Esophagus muscularis mucosa (tissue), 4 donors: ENCODE measurements around the gene BRSK2. TPM values are rescaled to one million over a fixed set of nuclear protein-coding genes. Genes with fewer than 3 reads are reported as not detected.

Experiments
- DNase-seq: peaks from one replicate; pipeline ENCODE4 v3.0.0-alpha.2; 2017; ENCODE audit errors: extremely low spot score
- H3K27ac ChIP-seq, 4 donors: fragments of 200-600 bp; sonication (generic); replicated peaks in 1 of 4; 1 replicate in 3 of 4; 2 replicates in 1 of 4; pipeline ENCODE4 v1.5.1; 2016 to 2019; ENCODE audit warnings: mild to moderate bottlenecking in 1 of 4
- H3K27me3 ChIP-seq, 4 donors: fragments of 200-600 bp; sonication (generic); one replicate each; pipeline versions ENCODE4 v1.5.1 to v1.6.0; 2016 to 2019
- H3K36me3 ChIP-seq, 4 donors: fragments of 200-600 bp; sonication (generic); one replicate each; pipeline ENCODE4 v1.5.1; 2016 to 2019
- H3K4me1 ChIP-seq, 4 donors: fragments of 200-600 bp; sonication (generic); one replicate each; pipeline ENCODE4 v1.5.1; 2016 to 2019
- H3K4me3 ChIP-seq, 4 donors: fragments of 200-600 bp; sonication (generic); 1 replicate in 2 of 4; 2 replicates in 2 of 4; pipeline ENCODE4 v1.5.1; 2016 to 2019; ENCODE audit warnings: mild to moderate bottlenecking in 4 of 4, moderate library complexity in 1 of 4
- H3K9me3 ChIP-seq, 4 donors: fragments of 200-600 bp; sonication (generic); 1 replicate in 3 of 4; 2 replicates in 1 of 4; pipeline ENCODE4 v1.5.1; 2016 to 2019
- EP300 ChIP-seq: sonication (generic); formaldehyde crosslinking; IDR thresholded peaks from one replicate; pipeline ENCODE4 v1.6.1; 2017; ENCODE audit warnings: antibody characterized with exemption
- POLR2A ChIP-seq: fragments of 450-650 bp; IDR thresholded peaks from one replicate; pipeline ENCODE4 v1.6.1; 2017; ENCODE audit warnings: antibody characterized with exemption, moderate library complexity, mild to moderate bottlenecking, low read depth
- POLR2AphosphoS5 ChIP-seq, 2 donors: sonication (generic); formaldehyde crosslinking; IDR thresholded peaks; one replicate each; pipeline ENCODE4 v1.6.1; 2017; ENCODE audit warnings: antibody characterized with exemption in 2 of 2
- WGBS: methylation state at CpG from one replicate; pipeline ENCODE4 v1.1.5; 2018; 5-methylcytosine and 5-hydroxymethylcytosine counted together
- intact Hi-C: fragments of 100-400 bp; cut with DNase I; formaldehyde crosslinking; loops from one replicate; pipeline ENCODE4 v1.15.1; 2023
- total RNA-seq, 4 donors: library from RNA; depleted of rRNA; stranded (reverse); fragments of >200 nt; gene quantifications; one replicate each; pipeline versions ENCODE4 v1.1.0 to v1.2.1, GENCODE V29; 2016
- TF ChIP-seq, protein P1 (sequence below), 3 experiments: fragments of 200-600 bp in 2 of 3; fragments of 450-650 bp in 1 of 3; sonication (generic) in 2 of 3; IDR thresholded peaks; one replicate each; pipeline ENCODE4 v1.5.1; 2017 to 2019; ENCODE audit warnings: antibody characterized with exemption in 3 of 3, mild to moderate bottlenecking in 2 of 3, moderate library complexity in 1 of 3

The BRSK2 gene
- total RNA-seq, 4 donors from 2014 or later = 1.0 to 3.3 (median 2.8) TPM

- TF ChIP-seq, protein P1, sequence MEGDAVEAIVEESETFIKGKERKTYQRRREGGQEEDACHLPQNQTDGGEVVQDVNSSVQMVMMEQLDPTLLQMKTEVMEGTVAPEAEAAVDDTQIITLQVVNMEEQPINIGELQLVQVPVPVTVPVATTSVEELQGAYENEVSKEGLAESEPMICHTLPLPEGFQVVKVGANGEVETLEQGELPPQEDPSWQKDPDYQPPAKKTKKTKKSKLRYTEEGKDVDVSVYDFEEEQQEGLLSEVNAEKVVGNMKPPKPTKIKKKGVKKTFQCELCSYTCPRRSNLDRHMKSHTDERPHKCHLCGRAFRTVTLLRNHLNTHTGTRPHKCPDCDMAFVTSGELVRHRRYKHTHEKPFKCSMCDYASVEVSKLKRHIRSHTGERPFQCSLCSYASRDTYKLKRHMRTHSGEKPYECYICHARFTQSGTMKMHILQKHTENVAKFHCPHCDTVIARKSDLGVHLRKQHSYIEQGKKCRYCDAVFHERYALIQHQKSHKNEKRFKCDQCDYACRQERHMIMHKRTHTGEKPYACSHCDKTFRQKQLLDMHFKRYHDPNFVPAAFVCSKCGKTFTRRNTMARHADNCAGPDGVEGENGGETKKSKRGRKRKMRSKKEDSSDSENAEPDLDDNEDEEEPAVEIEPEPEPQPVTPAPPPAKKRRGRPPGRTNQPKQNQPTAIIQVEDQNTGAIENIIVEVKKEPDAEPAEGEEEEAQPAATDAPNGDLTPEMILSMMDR (IDR thresholded peaks at IDR 0.05) = no peak
- TF ChIP-seq POLR2A (no peak), EP300 (no peak), POLR2AphosphoS5 (IDR thresholded peaks at IDR 0.05) (no peak)
- Histone ChIP-seq H3K9me3 (no peaks in the 10 kb centered on the region), H3K36me3 (no peaks in the 10 kb centered on the region), H3K4me3 (no peak overlapping the region), H3K4me1 (peaks cover 0 to 7% (median 0%) of the 10 kb centered on the region in 4 donors), H3K27ac (no peak overlapping the region), H3K27me3 (peaks cover 0 to 83% (median 0%) of the 10 kb centered on the region in 4 donors)
- intact Hi-C loops = no loop called here
- no peak for DNase-seq
- WGBS = 83% methylated on average over 13 of the region's 25 CpGs
Measured at GRCh38 chr11:1404461-1405185, 14.9 kb downstream of the BRSK2 start.

DNA sequence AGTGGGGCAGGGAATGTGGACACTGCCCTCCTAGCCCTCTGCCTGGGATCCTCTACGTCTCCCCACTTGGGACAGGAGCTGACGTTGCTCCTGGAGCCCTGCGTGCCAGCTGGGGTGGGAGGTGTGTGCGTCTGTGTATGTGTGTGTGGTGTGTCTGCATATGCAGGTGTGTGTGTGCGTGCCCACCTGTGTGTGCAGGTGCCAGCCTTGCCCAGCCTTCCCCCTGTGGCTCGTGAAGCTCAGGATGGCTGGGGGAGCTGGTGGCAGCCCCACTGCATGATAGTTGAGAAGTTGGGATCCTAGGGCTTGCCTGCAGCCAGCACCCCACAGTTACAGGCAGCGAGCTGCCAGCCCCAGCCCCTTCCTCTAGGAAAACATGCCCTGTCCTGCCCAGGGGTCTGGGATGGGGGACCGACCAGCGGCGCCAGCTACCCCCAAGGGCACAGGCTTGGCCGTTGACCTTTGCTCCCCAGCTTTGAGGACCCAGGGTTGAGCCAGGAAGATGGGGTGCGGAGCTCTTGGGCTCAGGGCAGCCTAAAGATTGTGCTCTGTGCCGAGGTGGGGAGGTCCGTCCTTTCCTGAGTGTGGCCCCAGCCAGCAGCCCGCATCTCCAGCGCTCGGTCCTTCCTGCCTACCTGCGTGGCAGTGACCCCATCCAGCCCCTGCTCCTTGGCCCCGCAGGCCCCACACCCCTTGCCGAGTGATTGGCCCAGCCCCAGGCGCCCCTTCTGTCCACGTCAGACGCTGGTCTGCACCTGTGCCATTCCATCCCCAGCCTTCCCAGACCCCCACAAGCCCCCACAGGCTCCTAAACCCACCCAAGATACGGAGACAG lies 15.7 kb downstream of the BRSK2 start:
- H3K27me3 ChIP-seq = peaks cover 0 to 79% (median 0%) of the 10 kb centered on the region in 4 donors

DNA sequence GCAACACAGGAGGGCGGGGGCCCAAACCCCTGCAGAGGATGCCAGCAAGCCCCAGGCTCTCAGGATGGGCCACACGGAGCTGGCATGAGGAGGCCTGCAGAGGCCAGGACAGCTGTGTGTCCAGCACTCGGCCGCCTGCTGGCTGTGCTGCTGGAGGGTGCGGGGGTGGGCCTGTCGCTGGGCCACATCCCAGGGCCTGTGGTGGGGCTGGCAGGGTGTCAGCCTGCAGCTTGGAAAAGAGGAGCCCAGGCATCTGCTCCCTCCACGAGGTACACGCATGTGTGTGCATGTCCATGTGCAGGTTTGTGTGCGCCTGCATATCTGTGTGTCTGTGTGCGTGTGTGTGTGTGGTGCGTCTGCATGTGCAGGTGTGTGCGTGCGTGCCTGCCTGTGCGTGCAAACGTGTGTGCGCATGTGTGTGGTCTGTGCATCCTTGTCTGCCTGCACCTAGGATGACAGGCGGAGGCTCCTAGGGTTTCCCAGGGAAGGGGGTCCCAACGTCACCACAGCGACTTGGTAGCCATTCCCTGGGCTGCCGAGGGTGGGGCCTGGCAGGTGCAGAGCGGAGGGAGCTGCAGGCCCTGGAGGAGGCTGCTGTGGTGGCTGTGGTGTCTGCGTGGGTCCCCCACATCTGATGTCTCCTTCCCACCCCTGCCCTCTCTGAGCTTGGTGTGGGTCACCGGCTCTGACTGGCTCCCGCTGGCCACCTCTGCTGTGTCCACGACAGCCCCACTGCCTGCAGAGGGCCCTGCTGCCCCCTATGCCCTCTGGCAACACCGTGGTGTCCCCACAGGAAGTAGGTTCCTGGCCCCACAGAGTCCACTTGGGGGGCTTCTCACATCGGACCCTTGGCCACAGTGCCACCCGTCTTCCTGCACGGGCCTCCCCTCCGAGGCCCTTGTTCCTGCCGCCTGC lies 17.1 kb downstream of the BRSK2 start:
- intact Hi-C loops = no loop called here
- Histone ChIP-seq H3K27ac (no peak overlapping the region), H3K27me3 (peaks cover 0 to 81% (median 0%) of the 10 kb centered on the region in 4 donors), H3K4me1 (no peaks in the 10 kb centered on the region), H3K9me3 (no peaks in the 10 kb centered on the region), H3K36me3 (no peaks in the 10 kb centered on the region), H3K4me3 (no peak overlapping the region)
- WGBS = 80% methylated on average over 3 of the region's 31 CpGs
- no peak for DNase-seq
- TF ChIP-seq, protein P1 (IDR thresholded peaks at IDR 0.05) = no peak
- no peak for TF ChIP-seq POLR2A
- no peak for TF ChIP-seq EP300
- no peak for TF ChIP-seq POLR2AphosphoS5 (IDR thresholded peaks at IDR 0.05)

More for the DNA sequence above, 15.7 kb downstream of the BRSK2 start:
- TF ChIP-seq, protein P1 (IDR thresholded peaks at IDR 0.05) = no peak
- H3K4me3 ChIP-seq = no peak overlapping the region
- H3K27ac ChIP-seq = no peak overlapping the region
- no peaks in the 10 kb centered on the region for H3K9me3 ChIP-seq
- H3K36me3 ChIP-seq = no peaks in the 10 kb centered on the region
- peaks cover 0 to 7% (median 0%) of the 10 kb centered on the region in 4 donors for H3K4me1 ChIP-seq
- intact Hi-C loops = no loop called here
- DNase-seq = no peak
- WGBS = 65% methylated on average over 11 of the region's 24 CpGs

- 93% methylated on average over 5 of the region's 8 CpGs for WGBS
- no peak for DNase-seq
- no peaks in the 10 kb centered on the region for H3K4me1 ChIP-seq
- H3K36me3 ChIP-seq = no peaks in the 10 kb centered on the region
- intact Hi-C loops = no loop called here
- H3K27ac ChIP-seq = no peak overlapping the region
- TF ChIP-seq EP300 (no peak), POLR2A (no peak), POLR2AphosphoS5 (IDR thresholded peaks at IDR 0.05) (no peak)
- TF ChIP-seq, protein P1 (IDR thresholded peaks at IDR 0.05) = no peak
- no peaks in the 10 kb centered on the region for H3K9me3 ChIP-seq
- peaks cover 0 to 75% (median 0%) of the 10 kb centered on the region in 4 donors for H3K27me3 ChIP-seq
- H3K4me3 ChIP-seq = no peak overlapping the region
Measured at GRCh38 chr11:1407668-1408067, 17.9 kb downstream of the BRSK2 start.
